ENCODE measurements around the gene CCDC158. TPM values are rescaled to one million over a fixed set of nuclear protein-coding genes. Genes with fewer than 3 reads are reported as not detected.

Gene CCDC158
- total and polyA plus RNA-seq, 2 donors (not counting 3 experiments of a cell fraction or from before 2014, with no cell fraction given), result not detected

DNA sequence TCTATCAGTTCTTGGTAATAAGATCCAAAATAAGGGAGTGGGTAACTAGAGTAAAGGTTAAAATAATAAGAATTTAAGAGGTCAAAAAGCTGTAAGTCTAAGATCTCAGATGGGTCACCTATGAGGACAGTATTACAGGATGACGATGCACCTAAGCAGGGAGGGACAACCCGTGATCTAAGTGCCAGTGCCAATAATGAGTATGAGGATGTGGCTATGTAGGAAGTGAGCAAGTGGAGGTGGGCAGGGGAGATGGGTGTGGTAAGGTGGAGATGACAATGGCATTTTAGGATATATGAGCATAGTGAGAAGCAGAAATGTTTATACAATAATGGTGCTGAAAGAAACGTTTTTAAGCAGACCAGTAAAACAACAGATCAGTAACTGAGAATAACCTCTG is 19.3 kb downstream of the CCDC158 start:
- no peak overlapping the region for H3K27ac ChIP-seq (ENCODE audit: insufficient read depth, low read depth, low read length)
- ChIA-PET CTCF (no interaction called here), POLR2A (no interaction called here)
- H3K36me3 ChIP-seq (ENCODE audit: control insufficient read depth in 2 of 2, extremely low read depth in 1 of 2, insufficient read depth in 2 of 2, low read length in 2 of 2), result no peaks in the 10 kb centered on the region
- intact Hi-C loops (cut with micrococcal nuclease), result no loop called here
- H3K9me3 ChIP-seq (replicated peaks; ENCODE audit: control insufficient read depth, insufficient read depth, low read length), result no peaks in the 10 kb centered on the region
- H2AFZ ChIP-seq (ENCODE audit: low read depth, low read length), result no peak overlapping the region
- no peak overlapping the region for H3K9ac ChIP-seq (replicated peaks; ENCODE audit: extremely low read depth, insufficient read depth, low read length)
- H3K9me1 ChIP-seq (replicated peaks; ENCODE audit: control insufficient read depth, extremely low read depth, insufficient read depth, low read length), result no peaks in the 10 kb centered on the region
- no TSS peak for BruUV-seq (replicated peaks)
- DNase-seq (ENCODE audit: low read depth, low spot score) (no peak), FAIRE-seq (no peak)
- H3K4me3 ChIP-seq (replicated peaks in 1 of 3; ENCODE audit: insufficient read depth in 1 of 3, low read depth in 1 of 3, low read length in 3 of 3), result no peak overlapping the region
- H4K20me1 ChIP-seq (replicated peaks; ENCODE audit: control insufficient read depth, extremely low read depth, insufficient read depth, low read length), result no peaks in the 10 kb centered on the region
- no peaks in the 10 kb centered on the region for H3K4me1 ChIP-seq (ENCODE audit: control insufficient read depth, extremely low read depth, insufficient read depth, low read length)
- H3K79me2 ChIP-seq (ENCODE audit: control insufficient read depth, insufficient read depth, low read length), result no peaks in the 10 kb centered on the region
- H3K27me3 ChIP-seq (ENCODE audit: control insufficient read depth in 2 of 2, insufficient read depth in 2 of 2, low read length in 2 of 2), result peaks cover 22 to 57% of the 10 kb centered on the region in 2 experiments
- TF ChIP-seq FOS (IDR thresholded peaks at IDR 0.05; ENCODE audit: borderline replicate concordance, insufficient read depth, low read length) (no peak), CTCF (IDR thresholded peaks at IDR 0.05; ENCODE audit: extremely low read depth in 1 of 2, insufficient read depth in 1 of 2, low read depth in 1 of 2, low read length in 2 of 2) (no peak), EZH2 (IDR thresholded peaks at IDR 0.05; ENCODE audit: borderline replicate concordance, low read depth, low read length, severe bottlenecking) (no peak), JUN (IDR thresholded peaks at IDR 0.05; ENCODE audit: borderline replicate concordance, insufficient read depth, insufficient read length, low read depth) (no peak)
- dilution Hi-C loops (cut with MboI; ENCODE audit: extremely low pct_ligation_motif_present, low sequenced_read_pairs), result no loop called here
- no peak overlapping the region for H3K4me2 ChIP-seq (ENCODE audit: insufficient read depth, low read length)

DNA sequence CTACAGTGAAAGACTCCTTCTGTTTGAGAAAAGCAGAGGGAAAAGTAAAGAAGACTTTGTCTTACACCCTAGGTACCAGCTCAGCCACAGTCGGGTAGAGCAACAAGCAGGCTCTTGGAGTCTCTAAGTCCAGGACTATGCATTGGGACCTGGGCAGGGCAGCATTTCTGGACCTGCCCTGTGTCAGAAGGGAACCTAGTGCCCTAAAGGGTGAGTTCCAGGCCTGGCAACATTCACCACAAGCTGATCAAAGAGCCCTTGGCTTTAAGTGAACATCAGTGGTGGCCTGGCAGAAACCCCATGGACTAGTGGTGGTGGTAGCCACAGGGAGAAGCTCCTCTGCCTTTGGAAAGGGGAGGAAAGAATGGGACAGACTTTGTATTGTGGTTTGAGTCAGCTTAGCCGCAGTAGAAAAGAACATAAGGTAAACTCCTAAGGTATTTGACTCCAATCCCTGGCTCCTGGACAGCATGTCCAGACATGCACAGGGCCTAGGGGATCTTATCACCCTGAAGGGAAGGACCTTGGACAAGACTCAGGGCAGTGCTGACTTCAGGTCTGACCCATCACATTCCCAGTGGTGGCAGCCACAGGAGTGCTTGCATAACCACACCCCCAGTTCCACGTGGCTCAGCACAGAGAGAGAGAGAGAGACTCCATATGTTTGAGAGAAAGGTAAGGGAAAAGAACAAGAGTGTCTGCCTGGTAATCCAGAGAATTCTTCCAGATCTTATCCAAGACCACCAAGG is 32.6 kb downstream of the CCDC158 start:
- Histone ChIP-seq H3K27ac (ENCODE audit: insufficient read depth, low read depth, low read length) (no peak overlapping the region), H4K20me1 (replicated peaks; ENCODE audit: control insufficient read depth, extremely low read depth, insufficient read depth, low read length) (no peaks in the 10 kb centered on the region), H3K79me2 (ENCODE audit: control insufficient read depth, insufficient read depth, low read length) (no peaks in the 10 kb centered on the region), H3K9me3 (replicated peaks; ENCODE audit: control insufficient read depth, insufficient read depth, low read length) (no peaks in the 10 kb centered on the region), H3K27me3 (ENCODE audit: control insufficient read depth in 2 of 2, insufficient read depth in 2 of 2, low read length in 2 of 2) (peaks cover 2 to 44% of the 10 kb centered on the region in 2 experiments), H2AFZ (ENCODE audit: low read depth, low read length) (no peak overlapping the region), H3K36me3 (ENCODE audit: control insufficient read depth in 2 of 2, extremely low read depth in 1 of 2, insufficient read depth in 2 of 2, low read length in 2 of 2) (no peaks in the 10 kb centered on the region), H3K9me1 (replicated peaks; ENCODE audit: control insufficient read depth, extremely low read depth, insufficient read depth, low read length) (no peaks in the 10 kb centered on the region), H3K4me1 (ENCODE audit: control insufficient read depth, extremely low read depth, insufficient read depth, low read length) (no peaks in the 10 kb centered on the region), H3K9ac (replicated peaks; ENCODE audit: extremely low read depth, insufficient read depth, low read length) (no peak overlapping the region), H3K4me2 (ENCODE audit: insufficient read depth, low read length) (no peak overlapping the region), H3K4me3 (replicated peaks in 1 of 3; ENCODE audit: insufficient read depth in 1 of 3, low read depth in 1 of 3, low read length in 3 of 3) (no peak overlapping the region)
- intact Hi-C loops (cut with micrococcal nuclease) (no loop called here), dilution Hi-C loops (cut with MboI; ENCODE audit: extremely low pct_ligation_motif_present, low sequenced_read_pairs) (no loop called here)
- no TSS peak for BruUV-seq (replicated peaks)
- CTCF ChIA-PET, result interaction anchor here (1.7 kb wide), 1 partner anchor 10 kb away, joined by 9 read pairs; no protein-coding TSS in a partner anchor
- FAIRE-seq (no peak), DNase-seq (ENCODE audit: low read depth, low spot score) (no peak)
- POLR2A ChIA-PET, result no interaction called here
- TF ChIP-seq CTCF (IDR thresholded peaks at IDR 0.05; ENCODE audit: extremely low read depth in 1 of 2, insufficient read depth in 1 of 2, low read depth in 1 of 2, low read length in 2 of 2) (no peak), EZH2 (IDR thresholded peaks at IDR 0.05; ENCODE audit: borderline replicate concordance, low read depth, low read length, severe bottlenecking) (no peak), POLR2A (IDR thresholded peaks at IDR 0.05; ENCODE audit: low read depth, low read length) (no peak), FOS (IDR thresholded peaks at IDR 0.05; ENCODE audit: borderline replicate concordance, insufficient read depth, low read length) (no peak), JUN (IDR thresholded peaks at IDR 0.05; ENCODE audit: borderline replicate concordance, insufficient read depth, insufficient read length, low read depth) (no peak), POLR2AphosphoS5 (IDR thresholded peaks at IDR 0.05; ENCODE audit: insufficient read depth, low read depth, low read length) (no peak), MYC (IDR thresholded peaks at IDR 0.05; ENCODE audit: low read depth, low read length) (no peak), GATA2 (IDR thresholded peaks at IDR 0.05; ENCODE audit: insufficient read depth, insufficient read length, low read depth, low read length) (no peak)
- TF ChIP-seq, protein P1, sequence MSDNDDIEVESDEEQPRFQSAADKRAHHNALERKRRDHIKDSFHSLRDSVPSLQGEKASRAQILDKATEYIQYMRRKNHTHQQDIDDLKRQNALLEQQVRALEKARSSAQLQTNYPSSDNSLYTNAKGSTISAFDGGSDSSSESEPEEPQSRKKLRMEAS (IDR thresholded peaks at IDR 0.05; ENCODE audit: insufficient read depth, insufficient read length), result no peak

All from endothelial cell of umbilical vein (primary cell).